NCI-H1436 (cell line): Measurements from ENCODE around the gene TMEM214.

ENCODE experiments used
- DNase-seq: peaks from one replicate; lab custom pipeline; 2025; lab: John Stamatoyannopoulos, UW

TMEM214 gene

GRCh38 chr2:27010139-27010538, 22.6 kb upstream of the TMEM214 start:
- DNase-seq = no peak

- DNase-seq = no peak
Observed at GRCh38 chr2:27013738-27014137, 19.0 kb upstream of the TMEM214 start.

- no peak for DNase-seq
Observed at GRCh38 chr2:27014771-27015433, 17.9 kb upstream of the TMEM214 start.

GRCh38 chr2:27016801-27017325, 15.9 kb upstream of the TMEM214 start:
- DNase-seq = peak; percentile 69

GRCh38 chr2:27018142-27018541, 14.6 kb upstream of the TMEM214 start:
- DNase-seq = no peak

- DNase-seq = no peak
Observed at GRCh38 chr2:27019459-27019858, 13.3 kb upstream of the TMEM214 start.

- DNase-seq = no peak
Observed at GRCh38 chr2:27019931-27020855, 12.6 kb upstream of the TMEM214 start.

GRCh38 chr2:27021253-27022049, 11.3 kb upstream of the TMEM214 start:
- DNase-seq = no peak

- no peak for DNase-seq
Observed at GRCh38 chr2:27023740-27024139, 9.0 kb upstream of the TMEM214 start.

GRCh38 chr2:27024188-27024587, 8.6 kb upstream of the TMEM214 start:
- DNase-seq = no peak

GRCh38 chr2:27024812-27025211, 8.0 kb upstream of the TMEM214 start:
- DNase-seq = no peak

- no peak for DNase-seq
Observed at GRCh38 chr2:27025281-27025800, 7.4 kb upstream of the TMEM214 start.

- DNase-seq = no peak
Observed at GRCh38 chr2:27025861-27026851, 6.6 kb upstream of the TMEM214 start.

- no peak for DNase-seq
Observed at GRCh38 chr2:27027211-27027651, 5.5 kb upstream of the TMEM214 start.

GRCh38 chr2:27029051-27029450, 3.7 kb upstream of the TMEM214 start:
- no peak for DNase-seq

GRCh38 chr2:27033253-27033852, 588 bp downstream of the TMEM214 start:
- no peak for DNase-seq

GRCh38 chr2:27038012-27038411, 5.2 kb downstream of the TMEM214 start:
- no peak for DNase-seq

- DNase-seq = no peak
Observed at GRCh38 chr2:27038631-27039339, 6.0 kb downstream of the TMEM214 start.

- no peak for DNase-seq
Observed at GRCh38 chr2:27039426-27039825, 6.7 kb downstream of the TMEM214 start.

- DNase-seq = no peak
Observed at GRCh38 chr2:27039871-27040270, 7.1 kb downstream of the TMEM214 start.
